CD4-positive, alpha-beta T cell treated with Interleukin-4 for 4 hours (primary cell): ENCODE data around the gene IP6K3.

Experiments used
- DNase-seq: peaks from one replicate; pipeline ENCODE4 v3.0.0-alpha.2; 2020

The IP6K3 gene

GRCh38 chr6:33777398-33778388, 31.0 kb upstream of the IP6K3 start:
- DNase-seq: no peak

DNA sequence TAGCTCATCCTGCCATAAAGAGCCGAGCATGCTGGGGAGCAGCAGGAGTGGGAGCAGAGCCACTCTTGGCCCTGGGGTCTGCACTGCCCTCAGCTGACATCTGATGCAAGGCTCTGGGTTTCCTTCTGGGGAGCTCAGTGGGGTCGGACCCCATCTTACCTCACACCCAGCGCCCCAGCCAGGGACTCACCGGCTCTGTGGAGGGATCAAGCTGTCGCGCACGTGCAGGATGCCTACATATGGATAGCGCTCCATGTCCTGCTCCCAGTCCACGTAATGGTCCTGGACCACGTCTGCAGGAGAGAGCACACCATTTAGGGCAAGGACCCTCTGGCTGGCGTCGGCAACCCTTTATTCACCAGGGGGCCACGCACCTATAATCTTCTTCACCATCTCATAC, 30.1 kb upstream of the IP6K3 start:
- DNase-seq: no peak

GRCh38 chr6:33776186-33776585, 29.5 kb upstream of the IP6K3 start:
- DNase-seq: no peak

DNA sequence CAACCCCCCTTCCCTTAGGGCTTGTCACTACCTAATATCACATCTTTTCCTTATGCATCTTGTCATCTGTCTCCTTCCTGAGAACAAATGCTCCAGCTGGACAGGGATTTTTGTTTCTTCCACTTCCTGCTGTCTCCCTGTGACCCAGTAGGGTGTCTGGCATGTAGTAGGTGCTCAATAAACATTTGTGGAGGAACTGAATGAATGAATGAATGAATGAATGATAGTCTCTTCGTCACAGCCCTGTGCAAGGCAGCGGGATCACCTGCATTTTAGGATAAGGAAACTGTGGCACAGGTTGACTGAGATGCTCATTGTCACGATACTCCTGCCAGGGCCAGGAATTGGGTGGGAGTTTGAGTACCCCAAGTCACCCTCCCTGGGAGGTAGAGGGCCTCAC, 28.1 kb upstream of the IP6K3 start:
- DNase-seq: no peak

- no peak for DNase-seq
Measured at GRCh38 chr6:33772902-33773472, 26.3 kb upstream of the IP6K3 start.

DNA sequence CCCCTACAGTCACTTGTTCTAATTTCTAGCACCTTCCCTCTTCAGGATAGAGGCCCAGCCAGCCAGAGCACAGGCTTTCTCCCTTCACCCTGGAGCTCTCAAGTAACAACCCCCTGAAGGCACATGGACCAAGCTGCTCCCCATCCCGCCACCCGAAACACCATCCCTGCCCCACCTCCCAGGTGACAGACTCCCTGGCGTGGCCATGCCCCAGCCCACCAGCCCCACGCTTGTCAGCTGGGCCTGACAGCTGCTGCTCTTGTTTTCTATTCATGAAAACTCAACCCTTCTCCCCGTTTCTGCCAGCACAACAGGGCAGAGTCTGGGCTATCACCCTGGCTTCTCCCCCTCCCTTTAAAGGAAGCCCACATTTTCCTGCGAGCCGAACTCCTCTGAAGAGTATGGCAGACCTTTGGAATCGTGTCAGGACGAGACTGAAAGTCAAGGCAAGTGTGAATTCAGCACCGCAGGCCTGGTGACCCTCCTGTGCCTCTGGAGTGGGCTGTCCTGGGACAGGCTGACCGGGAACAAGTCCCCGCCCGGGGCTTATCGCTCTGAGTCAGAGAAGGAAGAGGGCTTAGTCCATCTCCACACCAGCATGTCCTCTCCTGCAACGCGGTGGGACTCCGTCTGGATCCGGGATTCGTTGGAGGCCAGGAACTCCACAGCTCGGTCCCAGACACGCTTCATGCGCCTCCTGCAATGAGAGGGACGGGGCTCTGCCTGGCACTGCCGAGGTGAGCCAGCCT, 25.6 kb upstream of the IP6K3 start:
- DNase-seq: no peak

DNA sequence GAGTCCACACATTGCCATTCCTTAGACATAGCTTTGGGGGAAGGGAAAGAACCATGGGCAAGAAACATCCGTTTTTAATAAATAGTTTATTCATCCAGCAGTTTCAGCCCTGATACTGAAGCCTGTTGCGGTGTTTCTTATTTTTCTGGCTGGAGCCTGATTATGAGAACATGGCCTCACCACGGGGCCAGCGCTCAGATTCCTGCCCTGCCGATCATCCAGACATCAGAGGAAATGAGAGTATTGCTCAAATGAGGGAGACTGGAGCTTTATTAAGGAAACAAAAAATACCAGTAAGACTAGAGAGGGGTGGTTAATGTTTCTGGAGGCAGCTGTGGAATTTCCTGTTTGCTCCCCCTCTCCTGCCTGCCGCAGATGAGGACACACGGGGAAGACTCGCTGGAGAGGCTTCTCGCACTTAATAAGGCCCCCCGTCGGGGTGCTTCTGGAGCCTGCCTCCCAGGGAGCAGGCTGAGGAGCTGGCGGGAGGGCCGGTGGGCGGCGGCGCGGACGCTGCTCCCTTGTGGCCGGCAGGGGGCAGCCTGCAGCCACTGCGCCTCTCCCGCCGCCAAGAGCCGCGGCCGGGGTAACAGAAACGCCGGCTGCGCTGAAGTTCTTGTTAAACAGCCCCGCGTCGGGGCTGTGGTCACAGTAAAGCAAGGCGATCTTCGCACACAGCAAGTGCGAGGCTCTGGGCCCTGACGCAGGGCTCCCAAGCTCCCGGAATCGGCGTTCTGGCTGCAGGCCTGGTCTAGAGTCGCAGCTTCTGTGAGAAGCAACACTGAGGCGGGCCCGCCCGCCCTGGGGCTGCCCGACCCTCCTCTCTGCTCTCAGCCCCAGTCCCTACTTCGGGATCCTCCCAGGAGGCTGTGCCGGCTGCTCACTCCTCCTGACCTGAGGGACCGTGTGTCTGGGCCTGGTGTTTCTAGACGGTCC, 24.7 kb upstream of the IP6K3 start:
- peak; percentile 27 for DNase-seq

DNA sequence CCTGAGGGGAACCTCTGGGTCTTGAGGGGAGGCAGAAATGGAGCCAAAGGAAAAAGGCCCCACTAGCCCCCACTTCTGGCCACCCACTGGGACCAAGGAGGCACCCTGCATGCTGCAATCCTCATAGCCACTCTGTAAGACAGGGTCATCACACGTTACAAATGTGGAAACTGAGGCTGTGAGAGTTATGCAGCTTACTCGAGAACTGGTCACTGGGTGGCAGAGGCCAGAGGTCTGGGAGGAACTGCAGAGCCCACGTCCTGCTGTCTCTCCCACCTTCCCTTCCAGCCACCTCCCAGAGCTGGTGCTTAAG, 24.1 kb upstream of the IP6K3 start:
- DNase-seq: no peak

DNA sequence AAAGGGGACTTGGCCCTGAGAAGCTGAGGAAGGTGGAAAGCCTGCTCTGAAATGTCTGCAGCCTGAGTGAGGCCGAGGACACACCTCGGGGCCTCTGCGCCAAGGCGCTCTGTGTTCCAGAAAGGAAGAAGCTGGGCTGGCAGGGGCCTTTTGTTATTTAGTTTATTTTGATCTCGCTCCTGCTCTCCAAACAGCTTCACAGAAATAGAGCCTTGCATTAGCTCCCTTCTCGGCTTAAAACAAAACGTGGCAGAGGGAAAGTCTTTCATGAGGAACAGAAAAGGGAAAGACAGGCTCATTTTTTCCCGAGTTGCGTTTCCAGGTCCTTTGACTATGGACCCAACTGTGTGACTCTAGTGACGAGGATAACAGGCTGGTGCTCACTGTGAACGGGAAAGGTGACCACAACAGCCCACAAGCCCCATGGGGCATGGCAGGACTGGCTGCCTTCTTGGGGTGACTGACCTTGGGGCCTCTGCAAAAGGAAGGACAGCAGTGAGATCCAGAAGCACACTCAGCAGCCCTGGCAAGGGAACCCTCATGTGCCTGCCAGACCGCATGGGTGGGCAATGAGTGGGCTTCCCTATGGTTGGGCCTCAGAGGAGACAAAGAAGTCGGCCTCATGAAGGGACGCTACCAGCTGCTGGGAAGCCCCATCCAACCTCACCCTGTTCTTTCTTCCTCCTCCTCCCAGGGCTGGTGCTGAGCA, 23.6 kb upstream of the IP6K3 start:
- no peak for DNase-seq

DNA sequence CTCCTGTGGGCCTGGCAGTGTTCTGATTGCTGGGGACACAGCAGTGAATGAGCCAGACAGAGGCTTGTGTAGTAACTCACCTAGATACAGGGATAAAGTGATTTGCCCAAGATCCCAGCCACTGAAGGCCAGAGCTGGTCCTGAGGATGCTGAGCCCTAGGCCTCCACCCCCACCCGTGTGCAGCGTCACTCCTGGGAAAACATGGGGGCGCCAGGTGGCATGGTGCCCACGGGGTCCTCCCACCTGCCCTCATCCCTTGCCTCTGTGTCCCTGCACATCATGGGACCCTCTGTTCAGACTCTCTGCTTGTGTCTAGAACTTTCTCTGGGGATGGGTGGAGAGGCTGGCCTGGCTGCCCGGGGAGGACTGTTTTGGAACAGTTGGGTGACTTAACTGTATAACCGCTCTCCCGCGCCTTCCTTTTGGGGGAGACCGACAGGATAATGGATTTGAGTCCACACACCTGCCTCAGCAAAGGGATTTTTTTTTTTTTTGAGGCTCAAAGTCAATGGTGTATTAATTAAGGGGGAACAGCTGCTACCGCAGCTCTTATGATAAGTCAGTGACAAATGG, 22.6 kb upstream of the IP6K3 start:
- DNase-seq: no peak

GRCh38 chr6:33768644-33769120, 22.0 kb upstream of the IP6K3 start:
- peak; percentile 62 for DNase-seq

DNA sequence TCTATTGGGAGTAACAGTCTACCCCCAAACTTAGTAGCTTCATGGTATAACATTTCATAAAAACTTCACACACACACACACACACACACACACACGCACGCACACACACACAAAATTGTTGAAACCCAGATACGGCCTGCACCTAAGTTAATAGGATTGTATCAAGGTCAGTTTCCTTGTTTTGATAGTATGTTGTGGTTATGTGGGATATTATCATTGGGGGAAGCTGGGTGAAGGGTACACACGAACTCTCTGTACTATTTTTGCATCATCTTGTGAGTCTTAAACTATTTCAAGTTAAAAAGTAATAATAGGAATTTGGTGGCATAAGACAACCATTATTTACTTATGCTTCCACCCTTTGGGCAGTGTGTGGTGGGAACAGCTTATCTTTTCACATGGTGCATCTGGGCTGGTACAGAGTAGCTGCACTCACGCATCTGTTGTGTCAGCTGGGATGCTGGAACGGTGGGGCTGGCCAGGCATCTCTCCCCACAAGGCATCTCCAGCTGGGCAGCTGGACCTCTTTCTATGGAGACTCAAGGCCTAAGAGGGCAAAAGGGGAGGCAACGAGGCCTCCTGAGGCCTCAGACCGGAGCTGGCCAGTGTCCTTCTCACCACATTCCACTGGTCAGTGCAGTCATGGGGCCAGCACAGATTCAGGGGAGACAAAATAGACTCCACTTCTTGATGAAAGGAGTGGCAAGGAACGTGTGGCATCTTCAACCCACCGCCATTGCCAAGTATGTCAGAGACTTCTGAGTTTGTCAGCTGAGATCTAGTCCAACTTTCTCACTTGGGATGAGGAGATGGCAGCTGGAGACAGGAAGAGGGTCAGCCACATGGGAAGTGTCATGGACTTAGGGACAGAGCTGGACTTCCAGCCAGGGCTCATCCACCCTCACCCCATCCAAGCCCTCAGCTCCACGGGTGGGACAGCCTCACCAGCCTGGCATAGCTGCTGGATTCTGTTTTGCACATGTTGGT, 20.5 kb upstream of the IP6K3 start:
- no peak for DNase-seq

- DNase-seq: no peak
Measured at GRCh38 chr6:33765368-33765767, 18.7 kb upstream of the IP6K3 start.

DNA sequence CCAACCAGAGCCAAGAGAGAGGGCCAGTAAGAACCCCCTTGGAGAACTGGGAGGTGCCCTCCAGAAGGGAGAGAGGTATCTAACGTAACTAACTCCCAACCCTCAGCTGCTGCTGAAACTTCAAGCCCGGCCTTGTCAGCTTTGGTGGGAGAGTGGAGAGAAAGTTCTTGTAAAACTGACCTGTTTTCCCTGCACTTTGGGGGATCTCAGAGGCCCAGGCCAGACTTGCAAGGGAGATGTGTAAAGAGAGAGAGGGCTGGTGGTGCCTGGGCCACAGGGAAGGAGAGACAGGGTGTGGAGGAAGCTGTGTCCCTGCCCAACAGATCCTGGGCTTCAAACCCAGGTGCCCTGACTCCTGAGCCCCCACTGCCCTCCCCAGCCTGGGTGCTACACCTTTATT, 17.3 kb upstream of the IP6K3 start:
- no peak for DNase-seq

DNA sequence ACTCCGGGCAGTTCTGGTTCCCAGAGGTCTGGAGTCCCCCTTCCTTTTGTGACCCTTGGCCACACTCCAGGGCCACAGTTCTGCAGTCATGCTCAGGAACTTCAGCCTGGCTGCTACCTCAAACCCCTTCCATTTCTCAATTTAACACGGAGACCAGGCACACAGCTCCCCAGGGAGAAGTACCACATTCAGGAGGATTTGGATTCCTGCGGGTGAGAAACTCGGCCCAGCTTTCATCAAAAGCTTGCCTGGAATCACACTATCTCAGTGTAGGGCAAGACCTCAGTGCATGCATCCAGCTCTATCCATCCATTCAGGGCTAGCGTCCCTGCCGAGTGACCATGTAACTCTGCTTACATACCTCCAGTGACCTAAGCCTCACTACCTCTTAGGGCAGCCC, 16.8 kb upstream of the IP6K3 start:
- no peak for DNase-seq

- no peak for DNase-seq
Measured at GRCh38 chr6:33762713-33763112, 16.0 kb upstream of the IP6K3 start.

- DNase-seq: no peak
Measured at GRCh38 chr6:33761922-33762629, 15.4 kb upstream of the IP6K3 start.

DNA sequence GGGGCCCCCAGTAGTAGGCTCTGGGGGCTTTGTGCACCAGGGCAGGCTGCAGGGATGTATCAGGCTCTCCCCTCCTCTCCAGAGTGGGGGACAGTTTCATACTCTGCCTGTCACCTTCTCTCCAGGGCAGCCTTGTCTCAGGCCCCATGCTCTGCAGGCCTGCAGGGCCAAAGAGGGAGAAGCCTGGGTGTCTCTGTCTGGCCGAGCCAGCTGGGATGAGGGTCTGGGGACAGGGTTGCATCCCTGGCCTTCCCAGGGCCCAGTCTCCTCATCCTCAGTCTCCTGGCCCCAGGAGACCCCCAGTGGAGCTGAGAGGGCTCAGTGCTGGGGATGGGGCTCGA, 14.8 kb upstream of the IP6K3 start:
- no peak for DNase-seq

DNA sequence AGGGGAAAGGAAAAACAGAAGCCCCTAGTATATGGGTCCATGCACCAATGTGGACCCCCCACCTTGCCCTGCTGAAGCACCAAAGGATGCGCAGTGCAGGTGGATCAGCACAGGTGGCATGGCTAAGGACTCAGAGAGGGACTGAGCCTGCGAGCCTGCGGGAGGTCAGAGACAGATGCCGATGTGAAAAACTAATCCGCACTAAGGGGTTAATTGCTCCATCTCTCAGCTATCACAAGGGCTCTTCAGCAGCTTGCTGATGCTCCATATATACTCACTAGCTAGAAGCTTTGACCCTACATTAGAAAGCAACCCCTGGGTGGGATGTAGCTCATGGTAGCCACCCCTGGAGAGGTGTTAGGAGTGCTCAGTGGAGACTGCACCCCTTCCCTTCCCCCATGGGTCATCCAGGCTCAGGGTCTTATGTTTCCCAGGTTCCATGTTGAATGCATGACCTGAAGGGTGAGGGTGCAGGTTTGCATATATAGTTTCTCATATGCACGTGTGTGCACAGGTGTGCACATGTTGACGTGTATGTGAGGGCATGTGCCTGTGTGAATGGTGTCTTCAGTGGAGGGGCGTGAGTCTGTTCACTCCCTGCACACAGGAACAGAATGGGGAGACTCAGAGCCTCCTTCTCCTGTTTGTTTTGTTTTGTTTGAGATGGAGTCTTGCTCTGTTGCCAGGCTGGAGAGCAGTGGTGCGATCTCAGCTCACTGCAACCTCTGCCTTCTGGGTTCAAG, 13.4 kb upstream of the IP6K3 start:
- no peak for DNase-seq
